Calu3 (cell line): ENCODE results near the gene DYNLL1. TPM values are rescaled to one million over a fixed set of nuclear protein-coding genes. Genes with fewer than 3 reads are reported as not detected.

Source experiments
- BruUV-seq: library from RNA; stranded (reverse); fragments of 400-500 nt; replicated peaks from 2 replicates; lab custom pipeline; 2021; lab: Mats Ljungman, UMichigan
- CTCF ChIA-PET: fragments of 300-600 bp; sonication (Branson Sonifier 250); formaldehyde crosslinking; loops from one replicate; lab custom pipeline; 2022; ENCODE audit warnings: antibody characterized with exemption; lab: Charles Lee
- DNase-seq: peaks from one replicate; pipeline ENCODE4 v3.0.0; 2022
- H3K27ac Mint-ChIP-seq: one replicate; pipeline ENCODE4 v1.8.0; 2022; ENCODE audit warnings: mixed read lengths; ENCODE audit not compliant: unreplicated experiment
- H3K27me3 Mint-ChIP-seq: one replicate; pipeline ENCODE4 v1.8.0; 2022; ENCODE audit warnings: mixed read lengths; ENCODE audit not compliant: unreplicated experiment
- H3K36me3 Mint-ChIP-seq: one replicate; pipeline ENCODE4 v1.8.0; 2022; ENCODE audit warnings: mild to moderate bottlenecking, moderate library complexity, mixed read lengths; ENCODE audit not compliant: insufficient read depth, unreplicated experiment
- H3K4me1 Mint-ChIP-seq: one replicate; pipeline ENCODE4 v1.8.0; 2022; ENCODE audit warnings: mild to moderate bottlenecking, low read depth, mixed read lengths; ENCODE audit not compliant: unreplicated experiment
- H3K4me3 Mint-ChIP-seq: one replicate; pipeline ENCODE4 v1.8.0; 2022; ENCODE audit warnings: mild to moderate bottlenecking, low read depth, moderate library complexity, mixed read lengths; ENCODE audit not compliant: unreplicated experiment
- H3K9me3 Mint-ChIP-seq: one replicate; pipeline ENCODE4 v1.8.0; 2022; ENCODE audit warnings: low read depth, mixed read lengths; ENCODE audit not compliant: unreplicated experiment
- CTCF ChIP-seq: fragments of 200-600 bp; IDR thresholded peaks from one replicate; pipeline ENCODE4 v1.8.0; 2022; ENCODE audit warnings: antibody characterized with exemption; ENCODE audit not compliant: unreplicated experiment
- intact Hi-C: fragments of 100-400 bp; cut with micrococcal nuclease; formaldehyde crosslinking; loops from one replicate; pipeline ENCODE4 v1.10.0; 2022; ENCODE audit not compliant: unreplicated experiment
- total RNA-seq: library from RNA; stranded (reverse); gene quantifications from 2 replicates; pipeline ENCODE4 v1.2.3, GENCODE V29; 2022

Gene DYNLL1
- total RNA-seq, 1 experiment from 2014 or later = 419 TPM

GRCh38 chr12:120453060-120453750 is 42.7 kb upstream of the DYNLL1 start:
- H3K27ac Mint-ChIP-seq = no peak overlapping the region
- no peak overlapping the region for H3K4me3 Mint-ChIP-seq
- intact Hi-C loops = no loop called here
- CTCF ChIA-PET = interaction anchor here (1.0 to 1.5 kb wide), 2 partner anchors 15 to 76 kb away, joined by 3 to 4 read pairs; no protein-coding TSS in a partner anchor
- peaks cover 85% of the 10 kb centered on the region for H3K36me3 Mint-ChIP-seq
- H3K27me3 Mint-ChIP-seq = no peaks in the 10 kb centered on the region
- DNase-seq = no peak
- no peaks in the 10 kb centered on the region for H3K4me1 Mint-ChIP-seq
- no peaks in the 10 kb centered on the region for H3K9me3 Mint-ChIP-seq
- no peak for TF ChIP-seq CTCF
- no TSS peak for BruUV-seq

DNA sequence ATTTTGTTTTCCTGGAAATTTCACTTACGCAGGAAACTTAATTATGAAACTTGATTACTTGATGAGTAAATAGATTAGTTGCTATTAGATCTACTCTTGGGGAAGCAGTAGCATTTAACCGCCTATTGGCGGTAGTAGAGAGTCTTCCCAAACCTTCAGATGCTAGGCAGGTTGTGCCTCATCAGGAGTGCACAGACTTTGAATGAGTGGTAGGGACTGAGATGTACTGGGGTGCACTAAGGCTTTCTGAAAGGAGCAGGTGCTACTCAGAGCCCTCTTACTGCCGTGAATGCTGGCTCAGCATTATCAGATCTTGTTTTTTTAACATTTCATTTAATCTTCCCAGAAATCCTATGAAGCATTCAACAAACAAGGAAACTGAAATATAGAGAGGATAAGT is 41.9 kb upstream of the DYNLL1 start:
- Mint-ChIP-seq H3K27ac (no peak overlapping the region), H3K4me1 (no peaks in the 10 kb centered on the region), H3K4me3 (no peak overlapping the region)

DNA sequence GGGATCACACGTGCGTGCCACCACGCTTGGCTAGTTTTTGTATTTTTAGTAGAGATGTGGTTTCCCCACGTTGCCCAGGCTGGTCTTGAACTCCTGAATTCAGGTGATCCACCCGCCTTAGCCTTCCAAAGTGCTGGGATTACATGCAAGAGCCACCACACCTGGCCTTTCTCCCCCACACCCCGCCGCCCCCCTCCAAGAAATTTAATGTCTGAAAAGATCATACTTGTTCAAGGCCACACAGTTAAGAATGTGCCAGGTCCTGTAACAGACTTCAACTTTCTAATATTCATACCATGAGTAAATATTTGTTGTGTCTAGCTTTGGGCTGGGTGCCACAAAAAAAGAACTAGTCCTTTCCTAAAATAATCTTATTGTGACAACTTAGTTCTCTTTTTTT is 40.6 kb upstream of the DYNLL1 start:
- peaks cover 88% of the 10 kb centered on the region for H3K36me3 Mint-ChIP-seq
- no peak overlapping the region for H3K4me3 Mint-ChIP-seq
- no peaks in the 10 kb centered on the region for H3K27me3 Mint-ChIP-seq
- no TSS peak for BruUV-seq
- H3K4me1 Mint-ChIP-seq = no peaks in the 10 kb centered on the region
- DNase-seq = no peak
- intact Hi-C loops = no loop called here
- H3K27ac Mint-ChIP-seq = no peak overlapping the region
- no peak for TF ChIP-seq CTCF
- no peaks in the 10 kb centered on the region for H3K9me3 Mint-ChIP-seq
- CTCF ChIA-PET = no interaction called here

More for the DNA sequence above, 41.9 kb upstream of the DYNLL1 start:
- intact Hi-C loops = no loop called here
- CTCF ChIA-PET = interaction anchor here (1.0 to 1.5 kb wide), 2 partner anchors 14 to 76 kb away, joined by 3 to 4 read pairs; no protein-coding TSS in a partner anchor
- peak; percentile 19 for DNase-seq
- Mint-ChIP-seq H3K9me3 (no peaks in the 10 kb centered on the region), H3K27me3 (no peaks in the 10 kb centered on the region), H3K36me3 (peaks cover 86% of the 10 kb centered on the region)
- peak; percentile 49 for TF ChIP-seq CTCF
- no TSS peak for BruUV-seq

DNA sequence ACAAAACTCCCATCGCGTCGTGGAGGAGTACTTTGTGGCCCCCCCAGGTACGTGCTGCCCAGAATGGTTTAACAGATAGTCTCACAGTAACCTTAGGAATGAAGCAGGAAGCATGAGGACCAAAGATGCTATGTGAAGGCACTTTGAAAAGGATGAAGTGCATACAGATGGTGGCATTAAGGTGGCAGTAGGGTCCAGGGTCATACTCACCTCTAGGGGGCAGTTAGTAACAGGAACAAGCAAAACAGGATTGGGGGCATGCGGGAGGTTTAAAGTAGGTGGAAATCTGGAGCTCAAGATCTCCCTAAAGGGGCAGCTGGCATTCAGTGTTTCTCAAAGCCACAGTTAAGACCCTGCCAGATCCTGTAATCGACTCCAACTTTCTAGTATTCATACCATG is 38.8 kb upstream of the DYNLL1 start:
- TF ChIP-seq CTCF = peak; percentile 30
- H3K36me3 Mint-ChIP-seq = peaks cover 94% of the 10 kb centered on the region
- CTCF ChIA-PET = interaction anchor here (1.3 kb wide), 1 partner anchor 18 kb away, joined by 3 read pairs; no protein-coding TSS in a partner anchor
- peak overlapping the region; percentile 42 for H3K27ac Mint-ChIP-seq
- no peak overlapping the region for H3K4me3 Mint-ChIP-seq
- H3K27me3 Mint-ChIP-seq = no peaks in the 10 kb centered on the region
- H3K4me1 Mint-ChIP-seq = no peaks in the 10 kb centered on the region
- intact Hi-C loops = no loop called here
- BruUV-seq = no TSS peak
- no peaks in the 10 kb centered on the region for H3K9me3 Mint-ChIP-seq
- no peak for DNase-seq
